Motor neuron (in vitro differentiated cells): ENCODE results near the gene WDR17. TPM values are rescaled to one million over a fixed set of nuclear protein-coding genes. Genes with fewer than 3 reads are reported as not detected.

Source experiments
- ATAC-seq, 8 experiments: fragments of 200-7000 bp; cut with Tn5 transposase; replicated peaks in 6 of 8; 2 replicates each; pipeline ENCODE4 v1.8.0; 2021; ENCODE audit warnings: mild to moderate bottlenecking in 8 of 8, moderate library complexity in 8 of 8
- H3K27ac ChIP-seq, 2 donors: fragments of 250-450 bp; sonication (Bioruptor Pico); 2 replicates each; pipeline ENCODE4 v1.9.0; 2021; ENCODE audit warnings: antibody characterized with exemption in 2 of 2, mild to moderate bottlenecking in 2 of 2, moderate library complexity in 1 of 2
- H3K4me1 ChIP-seq, 2 donors: fragments of 250-450 bp; sonication (Bioruptor Pico); replicated peaks in 1 of 2; 2 replicates each; pipeline ENCODE4 v1.6.1; 2021; ENCODE audit warnings: antibody characterized with exemption in 2 of 2, mild to moderate bottlenecking in 2 of 2, moderate library complexity in 1 of 2
- H3K4me3 ChIP-seq, 5 donors: fragments of 250-450 bp; sonication (Bioruptor Pico); 2 replicates each; pipeline ENCODE4 v1.9.0; 2021; ENCODE audit warnings: antibody characterized with exemption in 5 of 5, mild to moderate bottlenecking in 5 of 5, moderate library complexity in 4 of 5
- WGBS, 10 experiments: fragments of 450-650 bp; shearing (Covaris generic); methylation state at CpG; one replicate each; pipeline ENCODE4 v1.0.0; 2022; 5-methylcytosine and 5-hydroxymethylcytosine counted together
- in situ Hi-C, 9 experiments: fragments of 400-800 bp; cut with MboI; loops; one replicate each; pipeline ENCODE4 v1.15.0; 2021; ENCODE audit warnings: low sequenced_read_pairs in 9 of 9, low pct_unique_long_range_greater_than_20kb in 2 of 9; ENCODE audit not compliant: unreplicated experiment in 9 of 9
- total RNA-seq, 8 experiments: library from RNA; unstranded; fragments of 300-600 nt; gene quantifications; 2 replicates each; pipeline versions ENCODE4 v1.2.3 to v1.2.4, GENCODE V29; 2022

Gene WDR17
- total RNA-seq, result 10 to 100 TPM in 4 of 8 experiments, 1 to 10 TPM in 4; 1.3 to 23.5 (median 12.8) TPM

GRCh38 chr4:176065435-176066291 is at the start of gene WDR17:
Gene WDR17, plus strand, starts transcription at chr4:176065841. Its CDS starts 45,740 bp downstream, at chr4:176111581.
- Histone ChIP-seq H3K4me1 (peaks cover 4 to 5% of the 10 kb centered on the region in 2 donors), H3K4me3 (peak within 1 kb of the TSS; percentile 55 to 64 (median 62)), H3K27ac (peak within 1 kb of the TSS; percentile 72 to 76)
- 0 to 12% (median 3%) methylated on average over 3 to 8 of the region's 55 CpGs; no CpG with 5 or more reads in 1 of the 10 experiments for WGBS, 10 experiments
- in situ Hi-C loops, result loop anchor here in 3 of 9 experiments (25.0 kb wide), 2 partner anchors 247 to 272 kb away; partner anchors contain the start of gene SPCS3 (in 2 of the 3)
- peak; percentile 97 to 99 (median 98) for ATAC-seq

GRCh38 chr4:176016601-176017000 is 49.0 kb upstream of the WDR17 start:
- ATAC-seq, result no peak
- in situ Hi-C loops, result loop anchor here in 1 of 9 experiments (25.0 kb wide), 1 partner anchor 321 kb away; no protein-coding TSS in a partner anchor
- no peak overlapping the region for H3K27ac ChIP-seq
- 0 to 100% (median 93%) methylated on average over 2 to 4 of the region's 4 CpGs for WGBS, 10 experiments
- no peak overlapping the region for H3K4me3 ChIP-seq
- no peaks in the 10 kb centered on the region for H3K4me1 ChIP-seq

DNA sequence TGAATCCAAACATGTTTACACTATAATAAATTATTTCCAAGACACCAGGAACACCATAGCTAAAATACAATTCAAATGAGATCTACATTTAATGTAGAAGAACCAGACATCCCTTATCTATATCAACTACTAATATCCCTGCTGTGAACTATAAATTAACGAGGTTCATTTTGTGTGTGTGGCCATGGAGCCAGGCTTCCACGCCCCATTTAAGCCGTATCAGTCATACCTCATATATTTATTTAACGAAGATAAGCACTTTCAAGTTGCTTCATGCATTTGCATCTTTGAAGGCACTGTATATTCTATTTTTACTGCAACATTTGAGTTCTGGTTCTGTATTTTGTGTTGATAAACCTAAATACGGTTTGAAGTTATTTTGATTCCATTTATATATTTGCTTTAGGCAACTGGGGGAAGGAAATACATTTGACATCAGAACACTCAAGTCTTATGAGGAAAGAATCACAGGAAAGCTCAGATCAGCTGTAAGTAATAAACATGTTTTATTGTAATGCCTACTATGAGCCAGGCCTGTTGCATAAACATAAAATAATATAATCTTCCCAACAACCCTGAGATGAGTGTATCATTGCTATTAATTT is 45.1 kb upstream of the WDR17 start:
- ATAC-seq, result no peak

DNA sequence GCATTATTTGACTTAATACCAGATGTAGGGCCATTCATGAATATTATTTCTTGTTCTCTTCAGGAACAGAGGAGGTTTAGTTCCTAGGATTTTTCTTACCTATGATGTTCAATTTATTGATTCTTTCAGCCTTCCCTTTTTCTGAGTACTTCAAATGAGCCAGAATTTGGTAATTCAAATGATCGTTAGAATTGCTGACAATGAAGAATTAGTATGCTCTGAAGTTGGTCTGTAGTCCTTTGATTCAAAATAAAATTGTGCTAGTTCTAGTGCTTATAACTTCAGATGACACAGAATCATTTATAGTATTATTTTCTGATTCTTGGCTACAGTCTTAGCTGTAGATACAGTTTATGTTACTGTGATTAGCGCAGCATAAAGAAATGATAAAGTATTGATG is 35.2 kb upstream of the WDR17 start:
- in situ Hi-C loops, result loop anchor here in 4 of 9 experiments (25.0 kb wide), 1 partner anchor 307 kb away; no protein-coding TSS in a partner anchor
- no peak overlapping the region for H3K27ac ChIP-seq
- no peak for ATAC-seq
- no peak overlapping the region for H3K4me3 ChIP-seq
- WGBS, 10 experiments, result 47 to 100% (median 89%) methylated on average over 2 of the region's 2 CpGs
- no peaks in the 10 kb centered on the region for H3K4me1 ChIP-seq

More for the DNA sequence above, 45.1 kb upstream of the WDR17 start:
- Histone ChIP-seq H3K27ac (no peak overlapping the region), H3K4me3 (no peak overlapping the region), H3K4me1 (no peaks in the 10 kb centered on the region)
- 17 to 100% (median 89%) methylated on average over 3 to 5 of the region's 5 CpGs for WGBS, 10 experiments
- in situ Hi-C loops, result loop anchor here in 1 of 9 experiments (25.0 kb wide), 1 partner anchor 317 kb away; no protein-coding TSS in a partner anchor

DNA sequence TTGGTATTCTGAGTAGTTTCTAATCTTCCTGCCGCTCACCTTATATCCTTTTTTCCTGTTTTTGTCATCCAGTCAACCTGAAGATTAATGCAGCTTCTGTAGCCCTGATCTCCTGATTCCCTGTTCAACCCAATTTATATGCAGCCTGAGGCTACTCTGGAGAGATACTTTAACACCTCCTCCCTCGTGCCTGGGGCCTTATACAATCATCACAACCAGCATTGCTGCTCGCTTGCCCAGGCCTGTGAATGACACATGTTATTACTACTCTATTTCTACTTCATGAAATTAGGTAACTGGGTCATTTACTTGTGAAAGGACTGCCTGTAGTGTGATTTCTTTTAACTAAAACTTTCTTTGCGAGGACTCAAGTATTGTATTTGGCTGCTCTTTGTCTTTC is 33.7 kb upstream of the WDR17 start:
- in situ Hi-C loops, result loop anchor here in 4 of 9 experiments (25.0 kb wide), 1 partner anchor 305 kb away; no protein-coding TSS in a partner anchor
- 15 to 100% (median 60%) methylated on average over 1 to 4 of the region's 4 CpGs; no CpG with 5 or more reads in 1 of the 10 experiments for WGBS, 10 experiments
- Histone ChIP-seq H3K4me1 (no peaks in the 10 kb centered on the region), H3K27ac (no peak overlapping the region), H3K4me3 (no peak overlapping the region)
- peak in 2 of 8 experiments; percentile 83 to 85 for ATAC-seq

DNA sequence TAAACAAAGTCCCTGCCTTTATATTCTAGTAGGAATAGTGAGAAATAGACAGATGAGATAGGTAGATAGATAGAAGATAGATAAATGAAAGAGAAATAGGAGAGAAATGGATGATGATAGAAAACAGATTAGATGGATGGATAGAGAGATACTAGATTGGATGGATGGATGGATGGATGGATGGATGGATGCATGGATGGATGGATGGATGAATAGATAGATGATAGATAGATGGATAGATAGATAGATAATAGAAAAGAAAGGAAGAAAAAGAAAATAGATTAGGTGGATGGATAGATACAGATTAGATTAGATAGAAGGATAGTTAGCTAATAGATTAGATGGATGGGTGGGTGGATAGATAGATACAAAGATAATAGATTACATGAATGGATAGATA is 33.2 kb upstream of the WDR17 start:
- no peak overlapping the region for H3K27ac ChIP-seq
- in situ Hi-C loops, result loop anchor here in 4 of 9 experiments (25.0 kb wide), 1 partner anchor 305 kb away; no protein-coding TSS in a partner anchor
- no peak for ATAC-seq
- H3K4me3 ChIP-seq, result no peak overlapping the region
- H3K4me1 ChIP-seq, result no peaks in the 10 kb centered on the region

GRCh38 chr4:176034499-176034898 is 31.1 kb upstream of the WDR17 start:
- WGBS, 10 experiments, result 0 to 60% (median 31%) methylated on average over 1 of the region's 1 CpG; no CpG with 5 or more reads in 2 of the 10 experiments
- no peak overlapping the region for H3K4me3 ChIP-seq
- no peak overlapping the region for H3K27ac ChIP-seq
- in situ Hi-C loops, result loop anchor here in 4 of 9 experiments (25.0 kb wide), 1 partner anchor 303 kb away; no protein-coding TSS in a partner anchor
- H3K4me1 ChIP-seq, result no peaks in the 10 kb centered on the region
- peak in 3 of 8 experiments; percentile 24 to 47 (median 35) for ATAC-seq

GRCh38 chr4:176034936-176035335 is 30.7 kb upstream of the WDR17 start:
- WGBS, 10 experiments, result 14 to 100% (median 57%) methylated on average over 1 to 5 of the region's 5 CpGs
- no peaks in the 10 kb centered on the region for H3K4me1 ChIP-seq
- H3K27ac ChIP-seq, result no peak overlapping the region
- in situ Hi-C loops, result loop anchor here in 4 of 9 experiments (25.0 kb wide), 1 partner anchor 302 kb away; no protein-coding TSS in a partner anchor
- peak in 2 of 8 experiments; percentile 34 to 37 for ATAC-seq
- no peak overlapping the region for H3K4me3 ChIP-seq

DNA sequence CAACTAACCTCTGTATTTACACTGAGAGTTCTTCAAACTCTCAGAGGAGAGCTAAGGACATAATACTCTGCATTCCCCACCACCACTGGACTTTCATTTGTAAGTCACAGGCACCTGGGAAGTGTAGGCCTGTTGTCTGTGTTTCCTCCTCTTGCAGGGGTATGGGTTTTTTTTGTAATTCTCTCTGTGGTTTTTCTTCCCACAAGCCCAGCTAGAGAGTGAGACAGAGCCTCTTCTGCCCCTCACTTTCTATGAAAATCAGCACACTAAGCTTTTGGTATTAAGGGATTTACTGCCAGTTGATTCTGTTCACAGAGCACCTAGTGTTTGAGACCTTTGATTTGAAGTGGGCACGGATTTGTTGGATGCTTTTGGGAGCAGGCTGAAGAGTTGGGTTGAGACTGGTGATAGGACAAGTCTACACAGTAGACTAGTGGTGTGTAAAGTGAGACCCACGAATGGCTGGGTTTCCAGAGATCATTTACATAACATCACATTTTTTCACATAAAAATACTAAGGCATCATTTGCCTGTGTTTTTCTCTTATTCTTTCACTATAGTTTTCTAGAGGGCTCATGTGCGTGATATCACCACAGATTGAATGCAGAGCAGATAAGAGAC is 28.9 kb upstream of the WDR17 start:
- ATAC-seq, result no peak
- H3K27ac ChIP-seq, result no peak overlapping the region
- WGBS, 10 experiments, result 60 to 100% (median 79%) methylated on average over 1 to 3 of the region's 3 CpGs; no CpG with 5 or more reads in 2 of the 10 experiments
- no peaks in the 10 kb centered on the region for H3K4me1 ChIP-seq
- no peak overlapping the region for H3K4me3 ChIP-seq
- in situ Hi-C loops, result loop anchor here in 4 of 9 experiments (25.0 kb wide), 1 partner anchor 301 kb away; no protein-coding TSS in a partner anchor

GRCh38 chr4:176038789-176039188 is 26.9 kb upstream of the WDR17 start:
- ATAC-seq, result no peak
- no peaks in the 10 kb centered on the region for H3K4me1 ChIP-seq
- in situ Hi-C loops, result loop anchor here in 4 of 9 experiments (25.0 kb wide), 1 partner anchor 299 kb away; no protein-coding TSS in a partner anchor
- no peak overlapping the region for H3K4me3 ChIP-seq
- WGBS, 10 experiments, result 55 to 100% (median 95%) methylated on average over 1 to 5 of the region's 5 CpGs
- no peak overlapping the region for H3K27ac ChIP-seq

- H3K27ac ChIP-seq, result no peak overlapping the region
- no peak for ATAC-seq
- in situ Hi-C loops, result loop anchor here in 4 of 9 experiments (25.0 kb wide), 1 partner anchor 295 kb away; no protein-coding TSS in a partner anchor
- no peaks in the 10 kb centered on the region for H3K4me1 ChIP-seq
- H3K4me3 ChIP-seq, result no peak overlapping the region
These were observed 23.4 kb upstream of the WDR17 start for GRCh38 chr4:176042195-176042594.

- ATAC-seq, result peak in 2 of 8 experiments; percentile 36 to 39
- no peak overlapping the region for H3K27ac ChIP-seq
- no peaks in the 10 kb centered on the region for H3K4me1 ChIP-seq
- 0 to 100% (median 30%) methylated on average over 1 to 4 of the region's 9 CpGs; no CpG with 5 or more reads in 3 of the 10 experiments for WGBS, 10 experiments
- no peak overlapping the region for H3K4me3 ChIP-seq
- in situ Hi-C loops, result loop anchor here in 4 of 9 experiments (25.0 kb wide), 1 partner anchor 293 kb away; no protein-coding TSS in a partner anchor
These were observed 21.6 kb upstream of the WDR17 start for GRCh38 chr4:176043838-176044588.
